ENCODE data around the gene DAO. TPM values are rescaled to one million over a fixed set of nuclear protein-coding genes. Genes with fewer than 3 reads are reported as not detected.

DAO gene
- polyA plus RNA-seq (not detected in 2 replicates), polyA minus RNA-seq (not detected in 2 replicates)

GRCh38 chr12:108879615-108880254, at the start of gene DAO:
DAO (plus strand) TSS chr12:108880092; CDS start chr12:108885007, 4,915 bp downstream.
- H2AFZ ChIP-seq (ENCODE audit: low read depth, low read length): no peak within 1 kb of the TSS
- no peaks in the 10 kb centered on the region for H3K36me3 ChIP-seq (ENCODE audit: insufficient read depth, low read length)
- no peak within 1 kb of the TSS for H3K9ac ChIP-seq (ENCODE audit: low read length)

GRCh38 chr12:108831309-108831991, 48.4 kb upstream of the DAO start:
- Histone ChIP-seq H3K9me2 (ENCODE audit: insufficient read depth, low read length) (no peaks in the 10 kb centered on the region), H3F3A (ENCODE audit: insufficient read depth, low read length, poor library complexity, severe bottlenecking) (no peaks in the 10 kb centered on the region), H3K4me2 (ENCODE audit: low read length) (no peak overlapping the region), H3K9me3 (ENCODE audit: low read length) (no peaks in the 10 kb centered on the region), H3K79me2 (replicated peaks; ENCODE audit: insufficient read depth, low read length) (peaks cover 3% of the 10 kb centered on the region), H3K27ac (ENCODE audit: low read length) (no peak overlapping the region), H4K20me1 (ENCODE audit: insufficient read depth) (no peaks in the 10 kb centered on the region), H3K36me3 (ENCODE audit: insufficient read depth, low read length) (no peaks in the 10 kb centered on the region), H2AFZ (ENCODE audit: low read depth, low read length) (no peak overlapping the region), H3K4me3 (ENCODE audit: low read length) (no peak overlapping the region), H3K27me3 (ENCODE audit: insufficient read depth, low read depth, low read length) (no peaks in the 10 kb centered on the region), H3K9ac (ENCODE audit: low read length) (no peak overlapping the region)
- TF ChIP-seq TAF1 (IDR thresholded peaks at IDR 0.05; ENCODE audit: low read depth) (no peak), SMC3 (conservative IDR thresholded peaks at IDR 0.05; ENCODE audit: poor library complexity) (no peak), MXI1 (conservative IDR thresholded peaks at IDR 0.05; ENCODE audit: poor library complexity, severe bottlenecking) (no peak), RAD21 (conservative IDR thresholded peaks at IDR 0.05) (no peak), REST (IDR thresholded peaks at IDR 0.05; ENCODE audit: borderline replicate concordance) (no peak), POLR2AphosphoS5 (IDR thresholded peaks at IDR 0.05) (no peak)

More at GRCh38 chr12:108879615-108880254, at the start of gene DAO:
- no peaks in the 10 kb centered on the region for H3K27me3 ChIP-seq (ENCODE audit: insufficient read depth, low read depth, low read length)
- H3K9me2 ChIP-seq (ENCODE audit: insufficient read depth, low read length): no peaks in the 10 kb centered on the region
- H3K79me2 ChIP-seq (replicated peaks; ENCODE audit: insufficient read depth, low read length): no peaks in the 10 kb centered on the region
- TF ChIP-seq EZH2 (IDR thresholded peaks at IDR 0.05; ENCODE audit: borderline replicate concordance, insufficient read depth, low read length, poor library complexity, severe bottlenecking): no peak
- no peak for TF ChIP-seq REST (IDR thresholded peaks at IDR 0.05; ENCODE audit: borderline replicate concordance)
- TF ChIP-seq TAF1 (IDR thresholded peaks at IDR 0.05; ENCODE audit: low read depth): no peak
- TF ChIP-seq MXI1 (conservative IDR thresholded peaks at IDR 0.05; ENCODE audit: poor library complexity, severe bottlenecking): no peak
- TF ChIP-seq, protein P1, sequence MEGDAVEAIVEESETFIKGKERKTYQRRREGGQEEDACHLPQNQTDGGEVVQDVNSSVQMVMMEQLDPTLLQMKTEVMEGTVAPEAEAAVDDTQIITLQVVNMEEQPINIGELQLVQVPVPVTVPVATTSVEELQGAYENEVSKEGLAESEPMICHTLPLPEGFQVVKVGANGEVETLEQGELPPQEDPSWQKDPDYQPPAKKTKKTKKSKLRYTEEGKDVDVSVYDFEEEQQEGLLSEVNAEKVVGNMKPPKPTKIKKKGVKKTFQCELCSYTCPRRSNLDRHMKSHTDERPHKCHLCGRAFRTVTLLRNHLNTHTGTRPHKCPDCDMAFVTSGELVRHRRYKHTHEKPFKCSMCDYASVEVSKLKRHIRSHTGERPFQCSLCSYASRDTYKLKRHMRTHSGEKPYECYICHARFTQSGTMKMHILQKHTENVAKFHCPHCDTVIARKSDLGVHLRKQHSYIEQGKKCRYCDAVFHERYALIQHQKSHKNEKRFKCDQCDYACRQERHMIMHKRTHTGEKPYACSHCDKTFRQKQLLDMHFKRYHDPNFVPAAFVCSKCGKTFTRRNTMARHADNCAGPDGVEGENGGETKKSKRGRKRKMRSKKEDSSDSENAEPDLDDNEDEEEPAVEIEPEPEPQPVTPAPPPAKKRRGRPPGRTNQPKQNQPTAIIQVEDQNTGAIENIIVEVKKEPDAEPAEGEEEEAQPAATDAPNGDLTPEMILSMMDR (IDR thresholded peaks at IDR 0.05; ENCODE audit: poor library complexity, severe bottlenecking): no peak
- no peak for TF ChIP-seq SMC3 (conservative IDR thresholded peaks at IDR 0.05; ENCODE audit: poor library complexity)
- TF ChIP-seq POLR2AphosphoS5 (IDR thresholded peaks at IDR 0.05): no peak
- no peak for TF ChIP-seq EP300 (conservative IDR thresholded peaks at IDR 0.05; ENCODE audit: poor library complexity, severe bottlenecking)
- TF ChIP-seq RAD21 (conservative IDR thresholded peaks at IDR 0.05): no peak
- no peak within 1 kb of the TSS for H3K4me3 ChIP-seq (ENCODE audit: low read length)
- H3F3A ChIP-seq (ENCODE audit: insufficient read depth, low read length, poor library complexity, severe bottlenecking): no peaks in the 10 kb centered on the region
- H3K9me3 ChIP-seq (ENCODE audit: low read length): no peaks in the 10 kb centered on the region
- no peak within 1 kb of the TSS for H3K4me2 ChIP-seq (ENCODE audit: low read length)
- no peaks in the 10 kb centered on the region for H4K20me1 ChIP-seq (ENCODE audit: insufficient read depth)
- H3K27ac ChIP-seq (ENCODE audit: low read length): no peak within 1 kb of the TSS

All from neural cell (in vitro differentiated cells).